ENCODE data around the gene TUBGCP5. TPM values are rescaled to one million over a fixed set of nuclear protein-coding genes. Genes with fewer than 3 reads are reported as not detected.
"Not testable (repeated sequence)": the region's sequence is repeated elsewhere in the genome, so short reads cannot be mapped to it uniquely, and the experiment has no call there.

The TUBGCP5 gene
- total RNA-seq, 2 experiments from 2014 or later = 16.2 to 16.4 TPM

GRCh38 chr15:23065836-23066235 is 26.5 kb upstream of the TUBGCP5 start:
- H3K9me3 Mint-ChIP-seq (ENCODE audit: low read depth) = peaks cover 5% of the 10 kb centered on the region
- intact Hi-C loops (cut with DNase I, micrococcal nuclease) = loop anchor here in 1 of 2 experiments (10.0 kb wide), 1 partner anchor 141 kb away; no protein-coding TSS in a partner anchor
- H3K27me3 Mint-ChIP-seq = no peaks in the 10 kb centered on the region
- DNase-seq = no peak
- H3K4me3 Mint-ChIP-seq = no peak overlapping the region
- POLR2A ChIA-PET = no interaction called here
- H3K4me1 Mint-ChIP-seq = no peaks in the 10 kb centered on the region
- no peak overlapping the region for H3K27ac Mint-ChIP-seq
- CTCF ChIA-PET = no interaction called here
- H3K36me3 Mint-ChIP-seq (ENCODE audit: low read depth) = no peaks in the 10 kb centered on the region
- no peak for ATAC-seq

GRCh38 chr15:23064156-23064555 is 24.8 kb upstream of the TUBGCP5 start:
- intact Hi-C loops (cut with DNase I, micrococcal nuclease) = loop anchor here in 1 of 2 experiments (10.0 kb wide), 1 partner anchor 139 kb away; no protein-coding TSS in a partner anchor
- no peaks in the 10 kb centered on the region for H3K4me1 Mint-ChIP-seq
- ChIA-PET POLR2A (no interaction called here), CTCF (no interaction called here)
- H3K36me3 Mint-ChIP-seq (ENCODE audit: low read depth) = no peaks in the 10 kb centered on the region
- no peak overlapping the region for H3K4me3 Mint-ChIP-seq
- ATAC-seq (no peak), DNase-seq (no peak)
- no peaks in the 10 kb centered on the region for H3K27me3 Mint-ChIP-seq
- no peak overlapping the region for H3K27ac Mint-ChIP-seq
- peaks cover 5% of the 10 kb centered on the region for H3K9me3 Mint-ChIP-seq (ENCODE audit: low read depth)

GRCh38 chr15:23057707-23058106 is 18.3 kb upstream of the TUBGCP5 start:
- intact Hi-C loops (cut with DNase I, micrococcal nuclease) = no loop called here
- Mint-ChIP-seq H3K4me1 (no peaks in the 10 kb centered on the region), H3K9me3 (ENCODE audit: low read depth) (peaks cover 5% of the 10 kb centered on the region), H3K27ac (no peak overlapping the region), H3K27me3 (peaks cover 2% of the 10 kb centered on the region), H3K36me3 (ENCODE audit: low read depth) (no peaks in the 10 kb centered on the region), H3K4me3 (no peak overlapping the region)
- DNase-seq = no peak
- ATAC-seq = no peak
- POLR2A ChIA-PET = no interaction called here
- CTCF ChIA-PET = interaction anchor here (1.1 kb wide), 1 partner anchor 22 kb away, joined by 3 read pairs; no protein-coding TSS in a partner anchor

GRCh38 chr15:23055316-23055715 is 15.9 kb upstream of the TUBGCP5 start:
- H3K4me3 Mint-ChIP-seq = no peak overlapping the region
- no peaks in the 10 kb centered on the region for H3K4me1 Mint-ChIP-seq
- no peaks in the 10 kb centered on the region for H3K9me3 Mint-ChIP-seq (ENCODE audit: low read depth)
- ChIA-PET POLR2A (no interaction called here), CTCF (no interaction called here)
- peaks cover 2% of the 10 kb centered on the region for H3K27me3 Mint-ChIP-seq
- no peak overlapping the region for H3K27ac Mint-ChIP-seq
- ATAC-seq (no peak), DNase-seq (no peak)
- H3K36me3 Mint-ChIP-seq (ENCODE audit: low read depth) = no peaks in the 10 kb centered on the region
- intact Hi-C loops (cut with DNase I, micrococcal nuclease) = no loop called here

GRCh38 chr15:23052522-23052921 is 13.2 kb upstream of the TUBGCP5 start:
- no peaks in the 10 kb centered on the region for H3K4me1 Mint-ChIP-seq

GRCh38 chr15:23050708-23051107 is 11.3 kb upstream of the TUBGCP5 start:
- POLR2A ChIA-PET = no interaction called here
- Mint-ChIP-seq H3K27me3 (peaks cover 2% of the 10 kb centered on the region), H3K4me3 (no peak overlapping the region), H3K27ac (no peak overlapping the region), H3K4me1 (no peaks in the 10 kb centered on the region), H3K36me3 (ENCODE audit: low read depth) (no peaks in the 10 kb centered on the region), H3K9me3 (ENCODE audit: low read depth) (no peaks in the 10 kb centered on the region)
- ATAC-seq = no peak
- DNase-seq = no peak
- intact Hi-C loops (cut with DNase I, micrococcal nuclease) = no loop called here
- CTCF ChIA-PET = no interaction called here

More at GRCh38 chr15:23052522-23052921, 13.2 kb upstream of the TUBGCP5 start:
- no peak for DNase-seq
- no peak for ATAC-seq
- H3K27me3 Mint-ChIP-seq = peaks cover 2% of the 10 kb centered on the region
- CTCF ChIA-PET = no interaction called here
- H3K4me3 Mint-ChIP-seq = no peak overlapping the region
- H3K9me3 Mint-ChIP-seq (ENCODE audit: low read depth) = no peaks in the 10 kb centered on the region
- POLR2A ChIA-PET = no interaction called here
- no peaks in the 10 kb centered on the region for H3K36me3 Mint-ChIP-seq (ENCODE audit: low read depth)
- H3K27ac Mint-ChIP-seq = no peak overlapping the region
- intact Hi-C loops (cut with DNase I, micrococcal nuclease) = no loop called here

GRCh38 chr15:23049984-23050628 is 10.7 kb upstream of the TUBGCP5 start:
- POLR2A ChIA-PET = no interaction called here
- Mint-ChIP-seq H3K27me3 (no peaks in the 10 kb centered on the region), H3K27ac (no peak overlapping the region), H3K36me3 (ENCODE audit: low read depth) (no peaks in the 10 kb centered on the region), H3K4me1 (no peaks in the 10 kb centered on the region), H3K4me3 (no peak overlapping the region), H3K9me3 (ENCODE audit: low read depth) (no peaks in the 10 kb centered on the region)
- DNase-seq = no peak
- no peak for ATAC-seq
- intact Hi-C loops (cut with DNase I, micrococcal nuclease) = no loop called here
- CTCF ChIA-PET = no interaction called here

- intact Hi-C loops (cut with DNase I, micrococcal nuclease); H3K4me3 Mint-ChIP-seq; H3K4me1 Mint-ChIP-seq; CTCF ChIA-PET; H3K9me3 Mint-ChIP-seq (ENCODE audit: low read depth); DNase-seq; ATAC-seq; POLR2A ChIA-PET; H3K36me3 Mint-ChIP-seq (ENCODE audit: low read depth); H3K27me3 Mint-ChIP-seq; H3K27ac Mint-ChIP-seq: not testable (repeated sequence)
Measured at GRCh38 chr15:23048572-23049282, 9.4 kb upstream of the TUBGCP5 start.

- H3K4me3 Mint-ChIP-seq; CTCF ChIA-PET; H3K27ac Mint-ChIP-seq; H3K9me3 Mint-ChIP-seq (ENCODE audit: low read depth); H3K4me1 Mint-ChIP-seq; DNase-seq; ATAC-seq; H3K36me3 Mint-ChIP-seq (ENCODE audit: low read depth); H3K27me3 Mint-ChIP-seq; intact Hi-C loops (cut with DNase I, micrococcal nuclease); POLR2A ChIA-PET: not testable (repeated sequence)
Measured at GRCh38 chr15:23043987-23044386, 4.6 kb upstream of the TUBGCP5 start.

GRCh38 chr15:23043535-23043934 is 4.2 kb upstream of the TUBGCP5 start:
- H3K9me3 Mint-ChIP-seq (ENCODE audit: low read depth); H3K4me1 Mint-ChIP-seq; H3K36me3 Mint-ChIP-seq (ENCODE audit: low read depth); H3K27me3 Mint-ChIP-seq; CTCF ChIA-PET; H3K4me3 Mint-ChIP-seq; H3K27ac Mint-ChIP-seq; ATAC-seq; DNase-seq; POLR2A ChIA-PET; intact Hi-C loops (cut with DNase I, micrococcal nuclease): not testable (repeated sequence)

GRCh38 chr15:23041736-23042135 is 2.4 kb upstream of the TUBGCP5 start:
- H3K4me3 Mint-ChIP-seq; POLR2A ChIA-PET; DNase-seq; H3K36me3 Mint-ChIP-seq (ENCODE audit: low read depth); H3K9me3 Mint-ChIP-seq (ENCODE audit: low read depth); H3K4me1 Mint-ChIP-seq; H3K27me3 Mint-ChIP-seq; H3K27ac Mint-ChIP-seq; ATAC-seq; intact Hi-C loops (cut with DNase I, micrococcal nuclease); CTCF ChIA-PET: not testable (repeated sequence)

GRCh38 chr15:23039917-23040281 is 530 bp upstream of the TUBGCP5 start:
- CTCF ChIA-PET = interaction anchor here (0.6 to 1.3 kb wide), 6 partner anchors 9 to 265 kb away, joined by 3 to 5 read pairs (median 3); partner anchors contain the start of gene CYFIP1
- intact Hi-C loops (cut with DNase I, micrococcal nuclease) = loop anchor here (1.0 to 10.0 kb wide), 5 partner anchors 58 to 425 kb away; partner anchors contain the start of genes NIPA2 (in 2 of the 2), CYFIP1 (in 1 of the 2) and NIPA1 (in 1 of the 2)
- DNase-seq = no peak
- Mint-ChIP-seq H3K27me3 (no peaks in the 10 kb centered on the region), H3K36me3 (ENCODE audit: low read depth) (peaks cover 5% of the 10 kb centered on the region), H3K9me3 (ENCODE audit: low read depth) (no peaks in the 10 kb centered on the region), H3K27ac (peak overlapping the region; percentile 82), H3K4me1 (peaks cover 13% of the 10 kb centered on the region), H3K4me3 (peak overlapping the region; percentile 81)
- POLR2A ChIA-PET = interaction anchor here (0.8 to 0.9 kb wide), 2 partner anchors 60 to 243 kb away, joined by 3 to 4 read pairs; no protein-coding TSS in a partner anchor
- ATAC-seq = no peak
